SKM-1 treated with dmso at 0.1 percent for 144 hours (cell line): ENCODE results near the gene COL4A1.

Experiments used
- DNase-seq: peaks from one replicate; lab custom pipeline; 2025; ENCODE audit not compliant: unreplicated experiment; lab: John Stamatoyannopoulos, UW

The COL4A1 gene

GRCh38 chr13:110170020-110170790 is 136.8 kb downstream of the COL4A1 start:
- DNase-seq, result no peak

GRCh38 chr13:110168999-110169933 is 137.7 kb downstream of the COL4A1 start:
- DNase-seq, result no peak

GRCh38 chr13:110166598-110166997 is 140.4 kb downstream of the COL4A1 start:
- DNase-seq, result no peak

- DNase-seq, result no peak
Measured at GRCh38 chr13:110164706-110165105, 142.3 kb downstream of the COL4A1 start.

GRCh38 chr13:110162866-110163658 is 143.9 kb downstream of the COL4A1 start:
- no peak for DNase-seq

GRCh38 chr13:110162053-110162452 is 144.9 kb downstream of the COL4A1 start:
- no peak for DNase-seq

GRCh38 chr13:110161112-110161882 is 145.7 kb downstream of the COL4A1 start:
- peak; percentile 88 for DNase-seq

- no peak for DNase-seq
Measured at GRCh38 chr13:110158226-110158625, 148.7 kb downstream of the COL4A1 start.

GRCh38 chr13:110157718-110158117 is 149.2 kb downstream of the COL4A1 start:
- no peak for DNase-seq

GRCh38 chr13:110156301-110157049 is 150.5 kb downstream of the COL4A1 start:
- no peak for DNase-seq

GRCh38 chr13:110155072-110155471 is 151.9 kb downstream of the COL4A1 start:
- DNase-seq, result no peak

GRCh38 chr13:110154410-110154933 is 152.5 kb downstream of the COL4A1 start:
- peak; percentile 22 for DNase-seq

GRCh38 chr13:110152351-110152750 is 154.6 kb downstream of the COL4A1 start:
- DNase-seq, result no peak

GRCh38 chr13:110151462-110151861 is 155.5 kb downstream of the COL4A1 start:
- no peak for DNase-seq

- DNase-seq, result no peak
Measured at GRCh38 chr13:110150384-110151101, 156.4 kb downstream of the COL4A1 start.

- no peak for DNase-seq
Measured at GRCh38 chr13:110149036-110149435, 157.9 kb downstream of the COL4A1 start.

GRCh38 chr13:110140099-110140498 is 166.9 kb downstream of the COL4A1 start:
- no peak for DNase-seq

- no peak for DNase-seq
Measured at GRCh38 chr13:110138700-110139036, 168.3 kb downstream of the COL4A1 start.
